Uterus (tissue), 2 donors: ENCODE data around the gene GRIN2A.

Experiments
- POLR2A ChIP-seq, 2 donors: fragments of 450-650 bp; IDR thresholded peaks; one replicate each; pipeline ENCODE4 v1.6.1; 2016; ENCODE audit warnings: antibody characterized with exemption in 2 of 2, mild to moderate bottlenecking in 1 of 2, moderate library complexity in 1 of 2
- TF ChIP-seq, protein P1 (sequence below), 4 experiments: fragments of 200-600 bp in 2 of 4; fragments of 450-650 bp in 2 of 4; sonication (generic) in 2 of 4; IDR thresholded peaks; one replicate each; pipeline ENCODE4 v1.5.1; 2016 to 2019; ENCODE audit warnings: antibody characterized with exemption in 4 of 4, mild to moderate bottlenecking in 2 of 4, moderate library complexity in 1 of 4

DNA sequence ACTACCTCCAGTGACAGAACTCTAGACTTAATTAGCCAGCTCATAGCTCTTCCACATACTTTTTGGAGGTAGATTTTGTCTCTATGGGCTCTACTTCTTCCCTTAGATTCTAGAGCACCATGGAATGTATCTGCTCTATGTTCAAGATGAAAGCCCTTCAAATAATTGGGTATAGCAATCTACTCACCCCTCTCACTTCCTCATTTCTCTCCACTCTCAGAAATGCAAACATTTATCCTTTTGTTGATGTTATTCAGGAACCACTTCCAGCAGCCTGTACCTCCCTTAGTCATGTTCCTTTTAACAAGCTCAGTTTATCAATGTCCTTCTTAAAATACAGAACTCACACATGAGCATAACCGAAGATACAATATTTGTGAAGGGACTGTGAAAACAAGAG lies 78.5 kb downstream of the GRIN2A start:
- no peak for TF ChIP-seq POLR2A (IDR thresholded peaks at IDR 0.05)
- TF ChIP-seq, protein P1, sequence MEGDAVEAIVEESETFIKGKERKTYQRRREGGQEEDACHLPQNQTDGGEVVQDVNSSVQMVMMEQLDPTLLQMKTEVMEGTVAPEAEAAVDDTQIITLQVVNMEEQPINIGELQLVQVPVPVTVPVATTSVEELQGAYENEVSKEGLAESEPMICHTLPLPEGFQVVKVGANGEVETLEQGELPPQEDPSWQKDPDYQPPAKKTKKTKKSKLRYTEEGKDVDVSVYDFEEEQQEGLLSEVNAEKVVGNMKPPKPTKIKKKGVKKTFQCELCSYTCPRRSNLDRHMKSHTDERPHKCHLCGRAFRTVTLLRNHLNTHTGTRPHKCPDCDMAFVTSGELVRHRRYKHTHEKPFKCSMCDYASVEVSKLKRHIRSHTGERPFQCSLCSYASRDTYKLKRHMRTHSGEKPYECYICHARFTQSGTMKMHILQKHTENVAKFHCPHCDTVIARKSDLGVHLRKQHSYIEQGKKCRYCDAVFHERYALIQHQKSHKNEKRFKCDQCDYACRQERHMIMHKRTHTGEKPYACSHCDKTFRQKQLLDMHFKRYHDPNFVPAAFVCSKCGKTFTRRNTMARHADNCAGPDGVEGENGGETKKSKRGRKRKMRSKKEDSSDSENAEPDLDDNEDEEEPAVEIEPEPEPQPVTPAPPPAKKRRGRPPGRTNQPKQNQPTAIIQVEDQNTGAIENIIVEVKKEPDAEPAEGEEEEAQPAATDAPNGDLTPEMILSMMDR (IDR thresholded peaks at IDR 0.05): no peak
